Posterior vena cava (tissue), 2 donors: ENCODE results near the gene ZNFX1. TPM values are rescaled to one million over a fixed set of nuclear protein-coding genes. Genes with fewer than 3 reads are reported as not detected.
A peak's percentile ranks its signal among the peaks of the same experiment; 100 is the strongest.
"Not testable (repeated sequence)": the region's sequence is repeated elsewhere in the genome, so short reads cannot be mapped to it uniquely, and the experiment has no call there.

ENCODE experiments used
- DNase-seq: peaks from one replicate; pipeline ENCODE4 v3.0.0-alpha.2; 2020; ENCODE audit warnings: low spot score
- intact Hi-C, 2 donors: fragments of 100-400 bp; cut with DNase I; formaldehyde crosslinking; loops; one replicate each; pipeline versions ENCODE4 v1.14.1 to v1.14.2; 2022 to 2023
- total RNA-seq, 2 donors: library from RNA; stranded (reverse); fragmentation: NEBNext Ultra II Directional; extraction: Animal tissue kit (Norgen Biotek cat#: 25700); gene quantifications; one replicate each; pipeline ENCODE4 v1.2.1, GENCODE V29; 2021
- donor health status: DM: yes; HTN: yes; CAD: no.
- donor health status: DM: yes; HTN: yes; CAD: no.

Gene ZNFX1
- total RNA-seq, 2 donors from 2014 or later: 40.0 to 52.6 TPM

- intact Hi-C loops: no loop called here
Measured at GRCh38 chr20:49230021-49230420, 47.8 kb downstream of the ZNFX1 start.

GRCh38 chr20:49229381-49229780 is 48.5 kb downstream of the ZNFX1 start:
- intact Hi-C loops: no loop called here
- DNase-seq: no peak

More at GRCh38 chr20:49230021-49230420, 47.8 kb downstream of the ZNFX1 start:
- DNase-seq: peak; percentile 51

GRCh38 chr20:49228676-49229075 is 49.2 kb downstream of the ZNFX1 start:
- intact Hi-C loops: no loop called here
- no peak for DNase-seq

- intact Hi-C loops: no loop called here
- peak; percentile 37 for DNase-seq
Measured at GRCh38 chr20:49225896-49226295, 52.0 kb downstream of the ZNFX1 start.

DNA sequence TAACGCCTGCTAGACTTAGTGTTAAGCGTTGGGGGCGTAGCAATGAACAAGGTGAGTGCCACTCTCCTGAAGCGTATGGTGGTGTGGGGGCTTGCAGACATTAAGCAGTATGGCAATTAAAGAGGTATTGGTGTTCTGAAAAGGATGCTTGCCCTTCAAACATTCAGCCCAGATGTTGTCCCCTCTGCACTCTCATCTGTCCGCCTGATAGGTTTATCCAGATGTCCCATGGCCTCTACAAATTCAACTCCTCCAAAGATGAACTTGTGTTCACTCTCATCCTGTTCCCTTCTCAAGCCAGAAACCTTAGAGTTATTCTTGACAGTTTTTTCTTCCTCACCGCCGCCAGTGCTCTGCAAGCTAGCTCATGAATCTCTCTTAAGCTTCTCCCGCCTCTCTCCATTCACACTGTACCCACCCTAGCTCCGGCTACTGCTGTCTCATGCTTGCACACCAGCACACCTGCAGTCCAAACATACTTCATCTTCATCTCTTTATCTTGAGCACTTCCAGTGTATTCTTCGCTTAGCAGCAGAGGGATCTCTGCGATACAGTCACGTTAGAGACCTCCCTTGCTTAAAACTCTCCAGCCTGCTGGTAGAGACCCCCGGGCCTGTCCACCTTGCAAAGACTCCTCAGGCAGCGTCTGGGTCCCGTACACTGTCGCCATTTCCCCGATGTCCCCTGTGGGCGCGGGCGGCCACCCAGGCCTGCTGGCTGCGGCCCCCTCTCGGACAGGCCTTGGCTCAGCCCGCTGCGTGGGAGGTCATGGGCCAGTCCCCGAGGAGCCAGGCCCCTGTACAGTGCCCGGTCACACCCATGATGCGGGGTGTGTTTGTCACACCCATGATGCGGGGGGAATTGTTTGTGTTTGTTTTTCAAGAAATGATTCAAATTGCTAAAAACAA is 57.7 kb downstream of the ZNFX1 start:
- intact Hi-C loops: loop anchor here (5.0 to 10.0 kb wide), 2 partner anchors 85 to 88 kb away; no protein-coding TSS in a partner anchor
- peak; percentile 68 for DNase-seq

DNA sequence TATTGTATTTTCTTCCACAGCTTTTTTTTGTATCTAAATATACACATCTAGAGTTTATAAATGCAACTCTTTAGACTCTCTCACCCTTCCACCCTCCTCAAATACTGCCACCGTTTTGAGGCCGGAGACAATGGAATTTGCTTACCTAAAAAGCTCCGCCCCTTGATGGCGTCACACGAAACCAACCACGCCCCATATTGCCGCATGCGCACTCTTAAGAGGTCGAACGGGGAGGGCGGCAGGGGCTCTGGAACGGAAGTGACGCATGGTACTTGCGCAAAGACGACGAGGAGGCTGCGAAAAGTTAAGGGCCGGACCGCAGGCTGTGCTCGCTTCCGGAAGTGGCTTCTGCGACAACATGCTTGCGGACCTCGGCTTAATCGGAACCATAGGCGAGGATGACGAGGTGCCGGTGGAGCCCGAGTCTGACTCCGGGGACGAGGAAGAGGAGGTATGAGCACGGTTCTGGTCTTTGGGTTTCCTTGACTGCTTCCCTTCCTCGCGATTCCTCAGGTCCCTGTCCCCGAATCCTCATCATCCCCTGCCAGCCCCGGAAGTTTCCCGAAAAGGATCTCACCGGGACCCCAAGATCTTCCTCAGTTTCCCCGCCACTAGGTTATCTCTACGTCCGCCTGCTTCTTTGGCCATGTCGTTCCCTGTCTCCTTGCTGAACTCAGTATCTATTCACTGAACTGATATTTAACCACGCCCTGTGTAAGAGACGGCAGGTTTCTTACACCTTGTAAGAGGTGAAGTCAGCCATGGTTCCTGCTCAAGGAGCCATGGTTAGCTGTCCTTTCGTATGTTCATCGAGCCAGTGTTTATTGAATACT is 58.5 kb downstream of the ZNFX1 start, which contains the start of gene DDX27:
Gene DDX27, plus strand, starts transcription at position 326 of the 833 bp plus-strand sequence. Its CDS starts 33 bp downstream, at position 359.
- peak; percentile 99 for DNase-seq

GRCh38 chr20:49218739-49219090 is 59.1 kb downstream of the ZNFX1 start:
- intact Hi-C loops: loop anchor here (5.0 to 10.0 kb wide), 2 partner anchors 84 to 86 kb away; no protein-coding TSS in a partner anchor
- DNase-seq: not testable (repeated sequence)

More for the DNA sequence above, 58.5 kb downstream of the ZNFX1 start, which contains the start of gene DDX27:
- intact Hi-C loops: loop anchor here (5.0 to 10.0 kb wide), 2 partner anchors 85 to 87 kb away; no protein-coding TSS in a partner anchor

- intact Hi-C loops: loop anchor here (5.0 to 10.0 kb wide), 2 partner anchors 82 to 85 kb away; no protein-coding TSS in a partner anchor
- peak; percentile 97 for DNase-seq
Measured at GRCh38 chr20:49216991-49217578, 60.8 kb downstream of the ZNFX1 start.

GRCh38 chr20:49215232-49215631 is 62.6 kb downstream of the ZNFX1 start:
- intact Hi-C loops: loop anchor here (5.0 to 10.0 kb wide), 2 partner anchors 80 to 83 kb away; no protein-coding TSS in a partner anchor
- no peak for DNase-seq

DNA sequence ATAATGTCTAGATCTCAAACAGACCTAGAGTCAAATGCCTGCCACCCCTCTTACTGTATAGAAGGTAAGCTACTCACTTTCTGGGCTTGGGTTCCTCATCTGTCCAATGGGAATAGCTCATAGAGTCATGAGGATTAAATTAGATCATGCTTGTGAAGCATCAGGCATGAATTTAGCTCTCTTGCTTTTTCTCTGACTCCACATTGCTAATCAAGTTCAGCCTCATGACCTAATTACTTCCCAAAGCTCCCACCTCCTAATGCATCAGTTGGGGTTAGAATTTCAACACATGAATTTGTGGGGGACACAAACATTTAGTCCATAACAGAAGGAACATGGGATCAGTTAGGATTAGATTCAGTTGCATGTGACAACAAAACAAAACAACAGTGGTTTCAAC is 63.3 kb downstream of the ZNFX1 start:
- no peak for DNase-seq
- intact Hi-C loops: loop anchor here in 1 of 2 donors (10.0 kb wide), 1 partner anchor 80 kb away; no protein-coding TSS in a partner anchor

GRCh38 chr20:49210757-49211110 is 67.1 kb downstream of the ZNFX1 start:
- no peak for DNase-seq
- intact Hi-C loops: loop anchor here in 1 of 2 donors (10.0 kb wide), 1 partner anchor 76 kb away; no protein-coding TSS in a partner anchor

- intact Hi-C loops: loop anchor here in 1 of 2 donors (10.0 kb wide), 1 partner anchor 75 kb away; no protein-coding TSS in a partner anchor
- peak; percentile 15 for DNase-seq
Measured at GRCh38 chr20:49210101-49210756, 67.6 kb downstream of the ZNFX1 start.

DNA sequence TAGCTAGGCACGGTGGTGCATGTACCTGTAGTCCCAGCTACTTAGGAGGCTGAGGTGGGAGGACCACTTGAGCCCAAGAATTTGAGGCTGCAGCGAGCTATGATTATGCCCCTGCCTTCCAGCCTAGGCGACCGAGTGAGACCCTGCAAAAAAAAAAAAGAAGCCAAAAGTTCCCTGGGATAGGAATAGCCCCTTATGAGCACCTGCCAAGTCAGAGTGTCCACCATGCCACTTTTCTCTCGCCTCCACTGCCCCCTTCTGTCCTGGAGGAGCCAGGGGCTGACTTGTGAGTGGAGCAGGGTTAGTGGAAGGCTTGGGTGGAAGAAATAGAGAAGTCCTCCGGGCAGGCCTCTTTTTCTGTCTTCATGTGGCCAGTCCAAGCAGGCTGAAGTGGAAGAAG is 70.8 kb downstream of the ZNFX1 start:
- intact Hi-C loops: no loop called here
- DNase-seq: no peak

DNA sequence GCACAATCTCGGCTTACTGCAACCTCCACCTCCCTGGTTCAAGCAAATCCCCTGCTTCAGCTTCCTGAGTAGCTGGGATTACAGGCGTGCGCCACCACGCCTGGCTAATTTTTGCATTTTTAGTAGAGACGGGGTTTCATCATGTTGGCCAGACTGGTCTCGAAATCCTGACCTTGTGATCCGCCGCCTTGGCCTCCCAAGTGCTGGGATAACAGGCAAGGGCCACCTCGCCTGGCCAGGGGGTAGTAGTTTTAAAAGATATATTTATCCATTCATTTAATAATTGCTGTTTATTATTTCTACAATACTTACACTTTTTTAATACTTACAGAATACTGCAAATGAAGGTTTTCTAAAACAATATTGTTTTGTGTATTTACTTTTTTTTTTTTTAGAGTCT is 74.1 kb downstream of the ZNFX1 start:
- no peak for DNase-seq
- intact Hi-C loops: no loop called here

GRCh38 chr20:49203011-49203410 is 74.8 kb downstream of the ZNFX1 start:
- intact Hi-C loops: no loop called here
- DNase-seq: peak; percentile 35

DNA sequence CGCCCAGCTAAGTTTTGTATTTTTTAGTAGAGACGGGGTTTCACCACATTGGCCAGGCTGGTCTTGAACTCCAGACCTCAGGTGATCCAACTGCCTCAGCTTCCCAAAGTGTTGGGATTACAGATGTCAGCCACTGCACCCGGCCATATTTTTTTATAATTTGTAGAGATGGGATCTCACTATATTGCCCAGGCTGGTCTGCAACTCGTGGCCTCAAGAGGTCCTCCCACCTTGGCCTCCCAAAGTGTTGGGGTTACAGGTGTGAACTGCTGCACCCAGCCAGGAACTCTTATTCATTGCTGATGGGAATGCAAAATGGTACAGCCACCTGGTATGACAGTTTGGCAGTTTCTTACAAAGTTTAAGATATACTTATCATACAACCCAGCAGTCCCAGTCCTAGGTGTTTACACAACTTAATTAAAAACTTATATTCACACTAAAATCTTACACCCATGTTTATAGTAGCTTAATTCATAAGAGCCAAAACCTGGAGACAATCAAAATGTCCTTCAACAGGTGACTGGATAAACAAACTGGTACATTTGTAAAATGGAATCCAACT is 78.0 kb downstream of the ZNFX1 start:
- DNase-seq: no peak
- intact Hi-C loops: no loop called here

DNA sequence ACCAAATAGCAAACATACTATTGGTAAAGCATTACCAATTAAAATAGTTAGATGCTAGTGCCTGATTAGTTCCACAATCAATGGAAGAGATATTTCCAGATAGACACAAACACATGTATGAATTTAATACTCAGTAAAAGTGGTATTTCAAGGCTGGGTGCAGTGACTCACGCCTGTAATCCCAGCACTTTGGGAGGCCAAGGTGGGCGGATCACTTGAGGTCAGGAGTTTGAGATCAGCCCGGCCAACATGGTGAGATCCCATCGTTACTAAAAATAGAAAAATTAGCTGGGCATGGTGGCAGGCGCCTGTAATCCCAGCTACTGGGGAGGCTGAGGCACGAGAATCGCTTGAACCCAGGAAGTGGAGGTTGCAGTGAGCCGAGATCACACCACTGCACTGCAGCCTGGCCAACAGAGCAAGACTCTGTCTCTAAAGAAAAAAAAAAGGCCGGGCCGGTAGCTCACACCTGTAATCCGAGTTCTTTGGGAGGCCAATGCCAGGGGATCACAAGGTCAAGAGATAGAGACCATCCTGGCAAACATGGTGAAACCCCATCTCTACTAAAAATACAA is 84.8 kb downstream of the ZNFX1 start:
- intact Hi-C loops: not testable (repeated sequence)

More for the DNA sequence above, 84.8 kb downstream of the ZNFX1 start:
- DNase-seq: not testable (repeated sequence)
